Thyroid gland (tissue), 4 donors: Measurements from ENCODE around the gene ZFR. TPM values are rescaled to one million over a fixed set of nuclear protein-coding genes. Genes with fewer than 3 reads are reported as not detected.
"Not testable (repeated sequence)": the region's sequence is repeated elsewhere in the genome, so short reads cannot be mapped to it uniquely, and the experiment has no call there.

Experiments used
- DNase-seq, 2 donors: peaks; one replicate each; pipeline ENCODE4 v3.0.0-alpha.2; 2019
- H3K27ac ChIP-seq, 3 donors: fragments of 200-600 bp; sonication (generic); 1 replicate in 2 of 3; 2 replicates in 1 of 3; pipeline ENCODE4 v1.5.1; 2016 to 2019; ENCODE audit warnings: mild to moderate bottlenecking in 1 of 3, moderate library complexity in 1 of 3
- H3K27me3 ChIP-seq: fragments of 200-600 bp; sonication (generic); one replicate; pipeline ENCODE4 v1.5.1; 2019
- H3K36me3 ChIP-seq, 2 donors: fragments of 200-600 bp; sonication (generic); one replicate each; pipeline ENCODE4 v1.5.1; 2016 to 2019
- H3K4me1 ChIP-seq, 2 donors: fragments of 200-600 bp; sonication (generic); one replicate each; pipeline ENCODE4 v1.5.1; 2017 to 2019
- H3K4me3 ChIP-seq, 3 donors: fragments of 200-600 bp; sonication (generic); replicated peaks in 1 of 3; 1 replicate in 2 of 3; 2 replicates in 1 of 3; pipeline ENCODE4 v1.5.1; 2016; ENCODE audit warnings: mild to moderate bottlenecking in 1 of 3
- H3K9me3 ChIP-seq: fragments of 200-600 bp; sonication (generic); one replicate; pipeline ENCODE4 v1.5.1; 2017
- CTCF ChIP-seq, 6 experiments: fragments of 200-600 bp in 3 of 6; fragments of 450-650 bp in 3 of 6; sonication (generic) in 3 of 6; IDR thresholded peaks; one replicate each; pipeline ENCODE4 v1.5.1; 2016 to 2019; ENCODE audit warnings: antibody characterized with exemption in 6 of 6, mild to moderate bottlenecking in 2 of 6, inconsistent platforms in 1 of 6, moderate library complexity in 1 of 6
- POLR2A ChIP-seq, 2 donors: fragments of 450-650 bp; IDR thresholded peaks; one replicate each; pipeline ENCODE4 v1.6.1; 2017; ENCODE audit warnings: antibody characterized with exemption in 2 of 2, mild to moderate bottlenecking in 2 of 2, moderate library complexity in 1 of 2
- WGBS, 2 donors: methylation state at CpG; one replicate each; pipeline ENCODE4 v1.1.5; 2017; 5-methylcytosine and 5-hydroxymethylcytosine counted together
- intact Hi-C: fragments of 100-400 bp; cut with DNase I; formaldehyde crosslinking; loops from one replicate; pipeline ENCODE4 v1.15.1; 2023
- total RNA-seq, 4 donors: library from RNA; depleted of rRNA; stranded (reverse); fragments of >200 nt; gene quantifications; one replicate each; pipeline ENCODE4 v1.2.3, GENCODE V29; 2016

ZFR gene
- total RNA-seq, 4 donors from 2014 or later: 85.1 to 109 (median 92.2) TPM

- WGBS, 2 donors: 77 to 85% methylated on average over 8 of the region's 8 CpGs
- no peaks in the 10 kb centered on the region for H3K36me3 ChIP-seq
- intact Hi-C loops: no loop called here
These were observed 120.8 kb downstream of the ZFR start for GRCh38 chr5:32323741-32324140.

GRCh38 chr5:32322882-32323281 lies 121.7 kb downstream of the ZFR start:
- TF ChIP-seq POLR2A (IDR thresholded peaks at IDR 0.05) (no peak), CTCF (IDR thresholded peaks at IDR 0.05) (no peak)
- DNase-seq: no peak
- Histone ChIP-seq H3K27ac (no peak overlapping the region), H3K27me3 (no peaks in the 10 kb centered on the region), H3K9me3 (no peaks in the 10 kb centered on the region), H3K4me3 (no peak overlapping the region), H3K4me1 (no peaks in the 10 kb centered on the region), H3K36me3 (no peaks in the 10 kb centered on the region)
- 95 to 98% methylated on average over 12 of the region's 12 CpGs for WGBS, 2 donors
- intact Hi-C loops: no loop called here

More at GRCh38 chr5:32323741-32324140, 120.8 kb downstream of the ZFR start:
- Histone ChIP-seq H3K27ac (no peak overlapping the region), H3K27me3 (no peaks in the 10 kb centered on the region), H3K9me3 (no peaks in the 10 kb centered on the region), H3K4me3 (no peak overlapping the region), H3K4me1 (no peaks in the 10 kb centered on the region)
- TF ChIP-seq POLR2A (IDR thresholded peaks at IDR 0.05): no peak
- DNase-seq: no peak

GRCh38 chr5:32321787-32322186 lies 122.8 kb downstream of the ZFR start:
- intact Hi-C loops, H3K27me3 ChIP-seq, H3K9me3 ChIP-seq, H3K27ac ChIP-seq, H3K36me3 ChIP-seq, H3K4me1 ChIP-seq, DNase-seq, H3K4me3 ChIP-seq: not testable (repeated sequence)
- WGBS, 2 donors: 87 to 90% methylated on average over 2 of the region's 2 CpGs

- Histone ChIP-seq H3K27me3 (no peaks in the 10 kb centered on the region), H3K36me3 (no peaks in the 10 kb centered on the region), H3K9me3 (no peaks in the 10 kb centered on the region), H3K4me1 (no peaks in the 10 kb centered on the region), H3K27ac (no peak overlapping the region), H3K4me3 (no peak overlapping the region)
- WGBS, 2 donors: 69 to 94% methylated on average over 3 to 8 of the region's 10 CpGs
- intact Hi-C loops: no loop called here
- TF ChIP-seq POLR2A (IDR thresholded peaks at IDR 0.05) (no peak), CTCF (IDR thresholded peaks at IDR 0.05) (no peak)
- no peak for DNase-seq
These were observed 124.0 kb downstream of the ZFR start for GRCh38 chr5:32320576-32320975.

- no peaks in the 10 kb centered on the region for H3K4me1 ChIP-seq
- no peak overlapping the region for H3K27ac ChIP-seq
- 77 to 88% methylated on average over 3 to 7 of the region's 7 CpGs for WGBS, 2 donors
- no peak for TF ChIP-seq POLR2A (IDR thresholded peaks at IDR 0.05)
- TF ChIP-seq CTCF (IDR thresholded peaks at IDR 0.05): no peak
- H3K27me3 ChIP-seq: no peaks in the 10 kb centered on the region
- intact Hi-C loops: no loop called here
- no peak overlapping the region for H3K4me3 ChIP-seq
- no peak for DNase-seq
- no peaks in the 10 kb centered on the region for H3K9me3 ChIP-seq
- no peaks in the 10 kb centered on the region for H3K36me3 ChIP-seq
These were observed 124.5 kb downstream of the ZFR start for GRCh38 chr5:32319926-32320543.

- Histone ChIP-seq H3K27me3 (no peaks in the 10 kb centered on the region), H3K4me3 (no peak overlapping the region), H3K9me3 (no peaks in the 10 kb centered on the region), H3K4me1 (no peaks in the 10 kb centered on the region), H3K36me3 (no peaks in the 10 kb centered on the region), H3K27ac (no peak overlapping the region)
- TF ChIP-seq CTCF (IDR thresholded peaks at IDR 0.05): no peak
- TF ChIP-seq POLR2A (IDR thresholded peaks at IDR 0.05): no peak
- intact Hi-C loops: no loop called here
- no peak for DNase-seq
- WGBS, 2 donors: 73% methylated on average over 6 to 7 of the region's 7 CpGs
These were observed 125.1 kb downstream of the ZFR start for GRCh38 chr5:32319392-32319791.
